Naive thymus-derived CD4-positive, alpha-beta T cell (primary cell): ENCODE measurements around the gene WWC2. TPM values are rescaled to one million over a fixed set of nuclear protein-coding genes. Genes with fewer than 3 reads are reported as not detected.
"Not testable (repeated sequence)": the region's sequence is repeated elsewhere in the genome, so short reads cannot be mapped to it uniquely, and the experiment has no call there.

Source experiments
- ATAC-seq: fragments of 150-1000 bp; cut with Tn5 transposase; 2 replicates; pipeline ENCODE4 v1.10.0; 2021; ENCODE audit warnings: mild to moderate bottlenecking, moderate library complexity
- CTCF ChIA-PET: fragments of 350-600 bp; sonication (Branson Sonifier 250); formaldehyde crosslinking; loops from one replicate; lab custom pipeline; 2021; ENCODE audit warnings: antibody characterized with exemption; lab: Charles Lee
- POLR2A ChIA-PET: fragments of 350-600 bp; sonication (Branson Sonifier 250); formaldehyde crosslinking; loops from one replicate; lab custom pipeline; 2021; ENCODE audit warnings: antibody characterized with exemption, inconsistent platforms; lab: Charles Lee
- DNase-seq, 9 donors: peaks; one replicate each; pipeline versions ENCODE4 v3.0.0 to v3.0.0-alpha.2; 2020 to 2022; ENCODE audit warnings: mixed read lengths in 1 of 9
- H3K27ac ChIP-seq: one replicate; pipeline ENCODE4 v1.7.0; 2013; ENCODE audit warnings: mild to moderate bottlenecking, low read depth, low read length, moderate library complexity
- H3K27me3 ChIP-seq, 2 donors: one replicate each; pipeline ENCODE4 v1.7.0; 2013; ENCODE audit warnings: low read length in 2 of 2, mild to moderate bottlenecking in 2 of 2, moderate library complexity in 2 of 2; ENCODE audit not compliant: control insufficient read depth in 2 of 2, insufficient read depth in 2 of 2
- H3K36me3 ChIP-seq, 3 experiments: 1 replicate in 2 of 3; 2 replicates in 1 of 3; pipeline ENCODE4 v1.7.0; 2013; ENCODE audit warnings: low read length in 3 of 3, mild to moderate bottlenecking in 3 of 3, moderate library complexity in 1 of 3; ENCODE audit not compliant: insufficient read depth in 3 of 3, control insufficient read depth in 2 of 3
- H3K4me1 ChIP-seq, 2 donors: one replicate each; pipeline ENCODE4 v1.7.0; 2013; ENCODE audit warnings: low read length in 2 of 2, mild to moderate bottlenecking in 2 of 2, moderate library complexity in 1 of 2; ENCODE audit not compliant: control insufficient read depth in 2 of 2, insufficient read depth in 2 of 2
- H3K4me3 ChIP-seq: 2 replicates; pipeline ENCODE4 v1.7.0; 2013; ENCODE audit warnings: mild to moderate bottlenecking, low read length
- H3K9me3 ChIP-seq, 3 experiments: 1 replicate in 2 of 3; 2 replicates in 1 of 3; pipeline ENCODE4 v1.7.0; 2013; ENCODE audit warnings: low read length in 3 of 3; ENCODE audit not compliant: control insufficient read depth in 2 of 3
- H3K27ac Mint-ChIP-seq, 9 donors: one replicate each; pipeline ENCODE4 v1.8.0; 2020 to 2022; ENCODE audit warnings: mixed read lengths in 9 of 9, mild to moderate bottlenecking in 8 of 9, moderate library complexity in 5 of 9, inconsistent platforms in 2 of 9
- H3K27me3 Mint-ChIP-seq, 5 donors: one replicate each; pipeline ENCODE4 v1.8.0; 2021 to 2022; ENCODE audit warnings: mixed read lengths in 5 of 5, mild to moderate bottlenecking in 1 of 5
- H3K36me3 Mint-ChIP-seq, 5 donors: one replicate each; pipeline ENCODE4 v1.8.0; 2020 to 2022; ENCODE audit warnings: mixed read lengths in 5 of 5, mild to moderate bottlenecking in 3 of 5, inconsistent platforms in 1 of 5
- H3K4me1 Mint-ChIP-seq, 7 donors: one replicate each; pipeline ENCODE4 v1.8.0; 2020 to 2022; ENCODE audit warnings: mixed read lengths in 7 of 7, mild to moderate bottlenecking in 3 of 7, inconsistent platforms in 1 of 7
- H3K4me3 Mint-ChIP-seq, 10 donors: one replicate each; pipeline ENCODE4 v1.8.0; 2020 to 2022; ENCODE audit warnings: mild to moderate bottlenecking in 10 of 10, mixed read lengths in 10 of 10, moderate library complexity in 6 of 10, inconsistent platforms in 2 of 10
- H3K9me3 Mint-ChIP-seq, 11 donors: one replicate each; pipeline ENCODE4 v1.8.0; 2020 to 2022; ENCODE audit warnings: mixed read lengths in 11 of 11, mild to moderate bottlenecking in 4 of 11, inconsistent platforms in 1 of 11, moderate library complexity in 1 of 11
- intact Hi-C, 2 donors: fragments of 100-400 bp; cut with micrococcal nuclease; formaldehyde crosslinking; loops; one replicate each; pipeline ENCODE4 v1.15.1; 2023
- polyA plus RNA-seq, 2 donors: library from polyadenylated mRNA; unstranded; fragments of 300-500 nt; fragmentation: Illumina TruSeq; gene quantifications; one replicate each; pipeline ENCODE4 v1.2.3, GENCODE V29; 2021
- total RNA-seq, 6 experiments: library from RNA in 5 of 6; stranded (reverse) in 5 of 6; gene quantifications; 1 replicate in 5 of 6; 2 replicates in 1 of 6; pipeline ENCODE4 v1.2.3 and lab custom pipeline; 2021 to 2026

The WWC2 gene
- total and polyA plus RNA-seq, 7 experiments from 2014 or later = 0.07 to 13.8 (median 9.9) TPM

GRCh38 chr4:183147983-183148382 is 48.9 kb downstream of the WWC2 start:
- ChIA-PET CTCF (interaction anchor here (0.8 kb wide), 1 partner anchor 58 kb away, joined by 6 read pairs; no protein-coding TSS in a partner anchor), POLR2A (no interaction called here)
- intact Hi-C loops = no loop called here
- Mint-ChIP-seq H3K27me3 (peaks cover 0 to 10% (median 0%) of the 10 kb centered on the region in 5 donors), H3K27ac (no peak overlapping the region), H3K9me3 (no peaks in the 10 kb centered on the region), H3K4me1 (peaks cover 0 to 15% (median 5%) of the 10 kb centered on the region in 7 donors), H3K36me3 (no peaks in the 10 kb centered on the region), H3K4me3 (no peak overlapping the region)
- Histone ChIP-seq H3K27me3 (no peaks in the 10 kb centered on the region), H3K9me3 (no peaks in the 10 kb centered on the region), H3K27ac (no peak overlapping the region), H3K4me1 (no peaks in the 10 kb centered on the region), H3K36me3 (no peaks in the 10 kb centered on the region), H3K4me3 (no peak overlapping the region)
- DNase-seq = no peak
- ATAC-seq = no peak

- no peak overlapping the region for H3K27ac Mint-ChIP-seq
- no peaks in the 10 kb centered on the region for H3K9me3 Mint-ChIP-seq
- ATAC-seq (no peak), DNase-seq (no peak)
- H3K4me3 Mint-ChIP-seq = no peak overlapping the region
- ChIA-PET POLR2A (no interaction called here), CTCF (no interaction called here)
- Histone ChIP-seq H3K4me1 (no peaks in the 10 kb centered on the region), H3K27me3 (no peaks in the 10 kb centered on the region), H3K36me3 (no peaks in the 10 kb centered on the region), H3K4me3 (no peak overlapping the region), H3K27ac (no peak overlapping the region), H3K9me3 (no peaks in the 10 kb centered on the region)
- H3K36me3 Mint-ChIP-seq = no peaks in the 10 kb centered on the region
- H3K4me1 Mint-ChIP-seq = peaks cover 0 to 12% (median 3%) of the 10 kb centered on the region in 7 donors
- peaks cover 0 to 6% (median 0%) of the 10 kb centered on the region in 5 donors for H3K27me3 Mint-ChIP-seq
- intact Hi-C loops = no loop called here
These were observed 50.8 kb downstream of the WWC2 start for GRCh38 chr4:183149616-183150539.

- H3K4me3 Mint-ChIP-seq, H3K4me1 ChIP-seq, H3K27me3 Mint-ChIP-seq, H3K27ac Mint-ChIP-seq, DNase-seq, intact Hi-C loops, H3K9me3 Mint-ChIP-seq, H3K27ac ChIP-seq, H3K36me3 ChIP-seq, ATAC-seq, H3K27me3 ChIP-seq, POLR2A ChIA-PET, H3K36me3 Mint-ChIP-seq, CTCF ChIA-PET, H3K9me3 ChIP-seq, H3K4me3 ChIP-seq: not testable (repeated sequence)
- peaks cover 0 to 12% (median 4%) of the 10 kb centered on the region in 7 donors for H3K4me1 Mint-ChIP-seq
These were observed 51.6 kb downstream of the WWC2 start for GRCh38 chr4:183150664-183151063.

- H3K4me1 Mint-ChIP-seq, H3K27ac Mint-ChIP-seq, H3K27ac ChIP-seq, H3K27me3 Mint-ChIP-seq, H3K36me3 Mint-ChIP-seq, H3K36me3 ChIP-seq, POLR2A ChIA-PET, CTCF ChIA-PET, H3K27me3 ChIP-seq, H3K4me3 ChIP-seq, ATAC-seq, H3K9me3 ChIP-seq, H3K9me3 Mint-ChIP-seq, DNase-seq, H3K4me1 ChIP-seq, H3K4me3 Mint-ChIP-seq, intact Hi-C loops: not testable (repeated sequence)
These were observed 53.2 kb downstream of the WWC2 start for GRCh38 chr4:183152232-183152631.

GRCh38 chr4:183153190-183153916 is 54.3 kb downstream of the WWC2 start:
- H3K9me3 Mint-ChIP-seq = peaks cover 0 to 2% (median 0%) of the 10 kb centered on the region in 11 donors
- DNase-seq = no peak
- Histone ChIP-seq H3K4me3 (no peak overlapping the region), H3K27ac (no peak overlapping the region), H3K4me1 (no peaks in the 10 kb centered on the region), H3K36me3 (no peaks in the 10 kb centered on the region), H3K27me3 (no peaks in the 10 kb centered on the region), H3K9me3 (no peaks in the 10 kb centered on the region)
- H3K4me1 Mint-ChIP-seq = peaks cover 0 to 5% (median 1%) of the 10 kb centered on the region in 7 donors
- intact Hi-C loops = no loop called here
- no peak overlapping the region for H3K27ac Mint-ChIP-seq
- ChIA-PET POLR2A (no interaction called here), CTCF (interaction anchor here (0.6 kb wide), 1 partner anchor 18 kb away, joined by 3 read pairs; no protein-coding TSS in a partner anchor)
- H3K36me3 Mint-ChIP-seq = peaks cover 0 to 10% (median 0%) of the 10 kb centered on the region in 5 donors
- H3K4me3 Mint-ChIP-seq = no peak overlapping the region
- no peak for ATAC-seq
- H3K27me3 Mint-ChIP-seq = no peaks in the 10 kb centered on the region

- no peak overlapping the region for H3K27ac Mint-ChIP-seq
- no peaks in the 10 kb centered on the region for H3K27me3 Mint-ChIP-seq
- H3K36me3 Mint-ChIP-seq = peaks cover 0 to 10% (median 0%) of the 10 kb centered on the region in 5 donors
- H3K27ac ChIP-seq = no peak overlapping the region
- H3K9me3 ChIP-seq = no peaks in the 10 kb centered on the region
- POLR2A ChIA-PET = no interaction called here
- intact Hi-C loops = no loop called here
- no peak for ATAC-seq
- no peak for DNase-seq
- peaks cover 0 to 5% (median 4%) of the 10 kb centered on the region in 7 donors for H3K4me1 Mint-ChIP-seq
- peaks cover 0 to 2% (median 0%) of the 10 kb centered on the region in 11 donors for H3K9me3 Mint-ChIP-seq
- no peaks in the 10 kb centered on the region for H3K36me3 ChIP-seq
- H3K27me3 ChIP-seq = no peaks in the 10 kb centered on the region
- no peak overlapping the region for H3K4me3 ChIP-seq
- no peak overlapping the region for H3K4me3 Mint-ChIP-seq
- CTCF ChIA-PET = no interaction called here
- H3K4me1 ChIP-seq = no peaks in the 10 kb centered on the region
These were observed 55.8 kb downstream of the WWC2 start for GRCh38 chr4:183154701-183155391.
